MM.1S (cell line): ENCODE results near the gene KRT10.

Source experiments
- EZH2 ChIP-seq: fragments of 300-600 bp; sonication (generic); optimal IDR thresholded peaks from 2 replicates; pipeline ENCODE3; 2017; ENCODE audit warnings: low read depth, mild to moderate bottlenecking, antibody characterized with exemption, low read length, mixed read lengths
- TF ChIP-seq, protein P1 (sequence below): fragments of 300-600 bp; sonication (generic); IDR thresholded peaks from 2 replicates; pipeline ENCODE4 v1.5.1; 2016; ENCODE audit warnings: antibody characterized with exemption, low read length, mixed read lengths

DNA sequence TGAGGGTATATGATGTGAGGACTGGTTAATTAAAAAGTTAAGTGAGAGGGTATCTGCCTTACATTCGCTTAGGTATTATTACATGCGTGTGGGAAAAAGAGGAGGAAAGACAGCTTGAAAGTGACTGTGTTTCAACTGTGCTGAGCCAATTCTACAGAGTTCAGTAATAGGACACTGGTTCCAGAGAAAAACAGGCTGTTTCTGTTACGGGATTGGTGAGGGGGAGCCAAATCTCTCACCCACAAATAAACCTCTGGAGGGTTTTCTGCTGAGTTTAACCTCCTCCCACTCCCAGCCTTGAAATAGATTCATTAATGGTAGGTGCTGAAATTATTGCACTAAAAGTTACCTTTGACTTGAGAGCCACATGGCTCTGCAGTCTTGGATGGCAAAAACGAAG, 46.5 kb downstream of the KRT10 start:
- TF ChIP-seq, protein P1, sequence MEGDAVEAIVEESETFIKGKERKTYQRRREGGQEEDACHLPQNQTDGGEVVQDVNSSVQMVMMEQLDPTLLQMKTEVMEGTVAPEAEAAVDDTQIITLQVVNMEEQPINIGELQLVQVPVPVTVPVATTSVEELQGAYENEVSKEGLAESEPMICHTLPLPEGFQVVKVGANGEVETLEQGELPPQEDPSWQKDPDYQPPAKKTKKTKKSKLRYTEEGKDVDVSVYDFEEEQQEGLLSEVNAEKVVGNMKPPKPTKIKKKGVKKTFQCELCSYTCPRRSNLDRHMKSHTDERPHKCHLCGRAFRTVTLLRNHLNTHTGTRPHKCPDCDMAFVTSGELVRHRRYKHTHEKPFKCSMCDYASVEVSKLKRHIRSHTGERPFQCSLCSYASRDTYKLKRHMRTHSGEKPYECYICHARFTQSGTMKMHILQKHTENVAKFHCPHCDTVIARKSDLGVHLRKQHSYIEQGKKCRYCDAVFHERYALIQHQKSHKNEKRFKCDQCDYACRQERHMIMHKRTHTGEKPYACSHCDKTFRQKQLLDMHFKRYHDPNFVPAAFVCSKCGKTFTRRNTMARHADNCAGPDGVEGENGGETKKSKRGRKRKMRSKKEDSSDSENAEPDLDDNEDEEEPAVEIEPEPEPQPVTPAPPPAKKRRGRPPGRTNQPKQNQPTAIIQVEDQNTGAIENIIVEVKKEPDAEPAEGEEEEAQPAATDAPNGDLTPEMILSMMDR = no peak
- no peak for TF ChIP-seq EZH2
